ENCODE data around the gene OR2K2. TPM values are rescaled to one million over a fixed set of nuclear protein-coding genes. Genes with fewer than 3 reads are reported as not detected.

The OR2K2 gene
- not detected in 2 replicates for total RNA-seq

GRCh38 chr9:111330124-111330523 is at the start of gene OR2K2:
OR2K2 (minus strand) TSS chr9:111330224; CDS start chr9:111328433, 1,791 bp downstream.

Other genes with a start within 250 kb of the OR2K2 start
- gene ECPAS, start 154.2 kb upstream of the OR2K2 start, total RNA-seq = 117 and 127 TPM in 2 replicates
- gene ZNF483, start 195.0 kb upstream of the OR2K2 start, total RNA-seq = 0.44 and 0.86 TPM in 2 replicates

Measured in placental pericyte (primary cell).